Endodermal cell (in vitro differentiated cells): ENCODE data around the gene COX10. TPM values are rescaled to one million over a fixed set of nuclear protein-coding genes. Genes with fewer than 3 reads are reported as not detected.
"Not testable (repeated sequence)": the region's sequence is repeated elsewhere in the genome, so short reads cannot be mapped to it uniquely, and the experiment has no call there.

ENCODE experiments used
- DNase-seq: peaks from one replicate; pipeline ENCODE4 v3.0.0-alpha.2; 2017
- H3K27ac ChIP-seq: 2 replicates; pipeline ENCODE4 v1.5.1; 2013; ENCODE audit warnings: mild to moderate bottlenecking, low read depth, low read length, moderate library complexity
- H3K27me3 ChIP-seq: 2 replicates; pipeline ENCODE4 v1.6.1; 2013; ENCODE audit warnings: mild to moderate bottlenecking, low read length, moderate library complexity; ENCODE audit not compliant: insufficient read depth, control insufficient read depth, poor library complexity, severe bottlenecking
- H3K36me3 ChIP-seq: 2 replicates; pipeline ENCODE4 v1.7.0; 2013; ENCODE audit warnings: mild to moderate bottlenecking, low read length, moderate library complexity; ENCODE audit not compliant: control insufficient read depth, insufficient read depth
- H3K4me1 ChIP-seq: one replicate; pipeline ENCODE4 v1.7.0; 2013; ENCODE audit warnings: low read length; ENCODE audit not compliant: control insufficient read depth, insufficient read depth
- H3K4me3 ChIP-seq: 2 replicates; pipeline ENCODE4 v1.5.1; 2013; ENCODE audit warnings: mild to moderate bottlenecking, low read length, moderate library complexity
- H3K9ac ChIP-seq: 2 replicates; pipeline ENCODE4 v1.6.1; 2013; ENCODE audit warnings: mild to moderate bottlenecking, low read length, moderate library complexity; ENCODE audit not compliant: poor library complexity, severe bottlenecking; ENCODE audit errors: extremely low read depth
- H3K9me3 ChIP-seq: 2 replicates; pipeline ENCODE4 v1.6.1; 2013; ENCODE audit warnings: mild to moderate bottlenecking, low read length, moderate library complexity; ENCODE audit not compliant: control insufficient read depth
- H3K27ac Mint-ChIP-seq: 2 replicates; pipeline ENCODE4 v1.8.0; 2020; ENCODE audit warnings: mixed read lengths
- H3K27me3 Mint-ChIP-seq: 2 replicates; pipeline ENCODE4 v1.8.0; 2021; ENCODE audit warnings: mild to moderate bottlenecking, mixed read lengths; ENCODE audit not compliant: insufficient read depth
- H3K36me3 Mint-ChIP-seq: 2 replicates; pipeline ENCODE4 v1.8.0; 2020; ENCODE audit warnings: low read depth, mixed read lengths
- H3K4me1 Mint-ChIP-seq: 2 replicates; pipeline ENCODE4 v1.8.0; 2020; ENCODE audit warnings: mixed read lengths
- H3K4me3 Mint-ChIP-seq: 2 replicates; pipeline ENCODE4 v1.8.0; 2020; ENCODE audit warnings: mild to moderate bottlenecking, moderate library complexity, mixed read lengths
- H3K9me3 Mint-ChIP-seq: 2 replicates; pipeline ENCODE4 v1.8.0; 2020; ENCODE audit warnings: mild to moderate bottlenecking, mixed read lengths
- CTCF ChIP-seq: fragments of 200-600 bp; sonication (generic); conservative IDR thresholded peaks from 2 replicates; pipeline ENCODE4 v1.5.0; 2021; ENCODE audit warnings: antibody characterized with exemption, mild to moderate bottlenecking
- WGBS, 2 experiments: methylation state at CpG; one replicate each; pipeline versions ENCODE4 v1.1.5 to v1.1.7; 2013; ENCODE audit warnings: missing lambda C conversion rate in 2 of 2, mixed read lengths in 1 of 2; ENCODE audit not compliant: insufficient coverage in 1 of 2, insufficient read length in 1 of 2; 5-methylcytosine and 5-hydroxymethylcytosine counted together
- total RNA-seq, 2 donors: library from RNA; stranded (reverse); fragmentation: NEBNext Ultra II Directional in 1 of 2; extraction: Animal tissue kit (Norgen Biotek cat#: 25700) in 1 of 2; gene quantifications; 2 replicates in 1 of 2; 3 replicates in 1 of 2; pipeline ENCODE4 v1.2.1, GENCODE V29; 2021

COX10 gene
- total RNA-seq, 2 donors from 2014 or later: 15.0 to 15.4 TPM

GRCh38 chr17:14169287-14169686 lies 100.0 kb downstream of the COX10 start:
- TF ChIP-seq CTCF: no peak
- peaks cover 31% of the 10 kb centered on the region for H3K9me3 ChIP-seq
- peaks cover 8% of the 10 kb centered on the region for H3K4me1 ChIP-seq
- DNase-seq: no peak
- peaks cover 10% of the 10 kb centered on the region for H3K4me1 Mint-ChIP-seq
- H3K9ac ChIP-seq: no peak overlapping the region
- peak overlapping the region; percentile 45 for H3K4me3 ChIP-seq
- no peaks in the 10 kb centered on the region for H3K27me3 Mint-ChIP-seq
- no peaks in the 10 kb centered on the region for H3K27me3 ChIP-seq
- H3K36me3 Mint-ChIP-seq: peaks cover 27% of the 10 kb centered on the region
- H3K9me3 Mint-ChIP-seq: peaks cover 33% of the 10 kb centered on the region
- H3K4me3 Mint-ChIP-seq: no peak overlapping the region
- H3K27ac Mint-ChIP-seq: no peak overlapping the region
- H3K36me3 ChIP-seq: peaks cover 15% of the 10 kb centered on the region
- 92 to 100% methylated on average over 1 to 2 of the region's 2 CpGs for WGBS, 2 experiments
- no peak overlapping the region for H3K27ac ChIP-seq

- peaks cover 15% of the 10 kb centered on the region for H3K36me3 ChIP-seq
- no peak overlapping the region for H3K27ac ChIP-seq
- no peak for TF ChIP-seq CTCF
- no peaks in the 10 kb centered on the region for H3K27me3 ChIP-seq
- H3K9me3 ChIP-seq: peaks cover 31% of the 10 kb centered on the region
- peaks cover 8% of the 10 kb centered on the region for H3K4me1 ChIP-seq
- H3K9me3 Mint-ChIP-seq: peaks cover 33% of the 10 kb centered on the region
- H3K27ac Mint-ChIP-seq: no peak overlapping the region
- H3K4me1 Mint-ChIP-seq: peaks cover 7% of the 10 kb centered on the region
- no peaks in the 10 kb centered on the region for H3K27me3 Mint-ChIP-seq
- DNase-seq: no peak
- H3K4me3 Mint-ChIP-seq: no peak overlapping the region
- peaks cover 27% of the 10 kb centered on the region for H3K36me3 Mint-ChIP-seq
- WGBS, 2 experiments: no CpG with 5 or more reads among the region's 1 CpG
- H3K4me3 ChIP-seq: peak overlapping the region; percentile 27
- no peak overlapping the region for H3K9ac ChIP-seq
These were observed 100.6 kb downstream of the COX10 start for GRCh38 chr17:14169901-14170300.

- H3K9me3 Mint-ChIP-seq, H3K9me3 ChIP-seq, H3K27me3 Mint-ChIP-seq, H3K36me3 Mint-ChIP-seq, H3K36me3 ChIP-seq, H3K27ac Mint-ChIP-seq, H3K4me3 ChIP-seq, H3K9ac ChIP-seq, H3K4me3 Mint-ChIP-seq, H3K4me1 Mint-ChIP-seq, H3K27me3 ChIP-seq, H3K4me1 ChIP-seq, H3K27ac ChIP-seq: not testable (repeated sequence)
- WGBS, 2 experiments: 50% methylated on average over 3 of the region's 3 CpGs; no CpG with 5 or more reads in 1 of the 2 experiments
- TF ChIP-seq CTCF: peak; percentile 57
- DNase-seq: peak; percentile 85
These were observed 107.7 kb downstream of the COX10 start for GRCh38 chr17:14176989-14177388.

- not testable (repeated sequence) for H3K4me1 Mint-ChIP-seq, H3K9ac ChIP-seq, H3K27ac ChIP-seq, H3K27me3 ChIP-seq, H3K27ac Mint-ChIP-seq, H3K27me3 Mint-ChIP-seq, H3K9me3 ChIP-seq, H3K4me3 Mint-ChIP-seq, H3K9me3 Mint-ChIP-seq, H3K4me3 ChIP-seq, DNase-seq, H3K36me3 ChIP-seq, H3K36me3 Mint-ChIP-seq, H3K4me1 ChIP-seq
- WGBS, 2 experiments: no CpG with 5 or more reads among the region's 4 CpGs
These were observed 108.5 kb downstream of the COX10 start for GRCh38 chr17:14177801-14178200.

GRCh38 chr17:14179951-14180350 lies 110.6 kb downstream of the COX10 start:
- H3K9ac ChIP-seq, H3K36me3 ChIP-seq, H3K4me3 Mint-ChIP-seq, H3K4me1 Mint-ChIP-seq, H3K27me3 Mint-ChIP-seq, H3K9me3 ChIP-seq, H3K4me3 ChIP-seq, H3K27ac ChIP-seq, H3K9me3 Mint-ChIP-seq, H3K36me3 Mint-ChIP-seq, H3K27me3 ChIP-seq, DNase-seq, H3K4me1 ChIP-seq, H3K27ac Mint-ChIP-seq: not testable (repeated sequence)
- no CpG with 5 or more reads among the region's 1 CpG for WGBS, 2 experiments
